Transverse colon (tissue), 4 donors: ENCODE results near the gene OR56A1.

ENCODE experiments used
- POLR2A ChIP-seq: fragments of 450-650 bp; IDR thresholded peaks from one replicate; pipeline ENCODE4 v1.6.1; 2016; ENCODE audit warnings: antibody characterized with exemption, mild to moderate bottlenecking, moderate library complexity
- POLR2AphosphoS5 ChIP-seq, 3 donors: sonication (generic); formaldehyde crosslinking; IDR thresholded peaks; one replicate each; pipeline ENCODE4 v1.6.1; 2016; ENCODE audit warnings: antibody characterized with exemption in 3 of 3
- TF ChIP-seq, protein P1 (sequence below), 5 experiments: fragments of 200-600 bp in 3 of 5; fragments of 450-650 bp in 2 of 5; sonication (generic) in 3 of 5; IDR thresholded peaks; 1 replicate in 2 of 5; 2 replicates in 3 of 5; pipeline ENCODE4 v1.5.1; 2016 to 2017; ENCODE audit warnings: antibody characterized with exemption in 5 of 5, inconsistent platforms in 3 of 5, mild to moderate bottlenecking in 2 of 5, moderate library complexity in 1 of 5

- TF ChIP-seq, protein P1, sequence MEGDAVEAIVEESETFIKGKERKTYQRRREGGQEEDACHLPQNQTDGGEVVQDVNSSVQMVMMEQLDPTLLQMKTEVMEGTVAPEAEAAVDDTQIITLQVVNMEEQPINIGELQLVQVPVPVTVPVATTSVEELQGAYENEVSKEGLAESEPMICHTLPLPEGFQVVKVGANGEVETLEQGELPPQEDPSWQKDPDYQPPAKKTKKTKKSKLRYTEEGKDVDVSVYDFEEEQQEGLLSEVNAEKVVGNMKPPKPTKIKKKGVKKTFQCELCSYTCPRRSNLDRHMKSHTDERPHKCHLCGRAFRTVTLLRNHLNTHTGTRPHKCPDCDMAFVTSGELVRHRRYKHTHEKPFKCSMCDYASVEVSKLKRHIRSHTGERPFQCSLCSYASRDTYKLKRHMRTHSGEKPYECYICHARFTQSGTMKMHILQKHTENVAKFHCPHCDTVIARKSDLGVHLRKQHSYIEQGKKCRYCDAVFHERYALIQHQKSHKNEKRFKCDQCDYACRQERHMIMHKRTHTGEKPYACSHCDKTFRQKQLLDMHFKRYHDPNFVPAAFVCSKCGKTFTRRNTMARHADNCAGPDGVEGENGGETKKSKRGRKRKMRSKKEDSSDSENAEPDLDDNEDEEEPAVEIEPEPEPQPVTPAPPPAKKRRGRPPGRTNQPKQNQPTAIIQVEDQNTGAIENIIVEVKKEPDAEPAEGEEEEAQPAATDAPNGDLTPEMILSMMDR (IDR thresholded peaks at IDR 0.05) = no peak
- TF ChIP-seq POLR2A (no peak), POLR2AphosphoS5 (IDR thresholded peaks at IDR 0.05) (no peak)
Observed at GRCh38 chr11:5973530-5973929, 57.0 kb downstream of the OR56A1 start.
